Activated T-helper 9 cell treated with anti-CD3 and anti-CD28 coated beads, Interleukin-2, amount 50 U/mL, for 16 hours (primary cell): ENCODE results near the gene MMP14.

Experiments used
- DNase-seq: peaks from one replicate; pipeline ENCODE4 v3.0.0-alpha.2; 2020; ENCODE audit warnings: low read depth

MMP14 gene

GRCh38 chr14:22861651-22862050 lies 25.3 kb downstream of the MMP14 start:
- DNase-seq, result no peak

GRCh38 chr14:22864979-22865378 lies 28.6 kb downstream of the MMP14 start:
- no peak for DNase-seq

GRCh38 chr14:22865424-22866405 lies 29.3 kb downstream of the MMP14 start:
- no peak for DNase-seq

GRCh38 chr14:22866874-22867273 lies 30.5 kb downstream of the MMP14 start:
- DNase-seq, result no peak

GRCh38 chr14:22870811-22871223 lies 34.4 kb downstream of the MMP14 start:
- DNase-seq, result no peak

- DNase-seq, result peak; percentile 69
These were observed 35.0 kb downstream of the MMP14 start, which contains the start of gene LRP10 for GRCh38 chr14:22871224-22872032. Gene LRP10 (plus strand): TSS chr14:22871740. CDS start chr14:22872304, 564 bp downstream.

- peak; percentile 66 for DNase-seq
These were observed 35.8 kb downstream of the MMP14 start for GRCh38 chr14:22872033-22872832.

GRCh38 chr14:22872833-22873520 lies 36.6 kb downstream of the MMP14 start:
- no peak for DNase-seq

- DNase-seq, result no peak
These were observed 38.8 kb downstream of the MMP14 start for GRCh38 chr14:22875003-22875747.

- DNase-seq, result no peak
These were observed 39.4 kb downstream of the MMP14 start for GRCh38 chr14:22875748-22876319.

GRCh38 chr14:22877000-22877501 lies 40.7 kb downstream of the MMP14 start:
- DNase-seq, result no peak

- no peak for DNase-seq
These were observed 42.2 kb downstream of the MMP14 start for GRCh38 chr14:22878271-22879246.

GRCh38 chr14:22882064-22882463 lies 45.7 kb downstream of the MMP14 start:
- DNase-seq, result no peak

GRCh38 chr14:22882529-22883172 lies 46.3 kb downstream of the MMP14 start:
- DNase-seq, result no peak

- no peak for DNase-seq
These were observed 47.0 kb downstream of the MMP14 start, which contains the start of gene REM2 for GRCh38 chr14:22883173-22883976. Gene REM2 (plus strand): TSS chr14:22883222. CDS start chr14:22883288, 66 bp downstream.

GRCh38 chr14:22884076-22884737 lies 47.8 kb downstream of the MMP14 start:
- DNase-seq, result no peak
